Subcutaneous adipose tissue (tissue), 4 donors: ENCODE measurements around the gene PLXNA4. TPM values are rescaled to one million over a fixed set of nuclear protein-coding genes. Genes with fewer than 3 reads are reported as not detected.

Source experiments
- CTCF ChIP-seq: fragments of 450-650 bp; IDR thresholded peaks from one replicate; pipeline ENCODE4 v1.5.1; 2016; ENCODE audit warnings: low read depth, mild to moderate bottlenecking, control low read depth, antibody characterized with exemption, moderate library complexity
- total RNA-seq, 4 donors: library from RNA; depleted of rRNA; stranded (reverse); fragments of >200 nt; gene quantifications; one replicate each; pipeline ENCODE4 v1.1.0, GENCODE V29; 2016

The PLXNA4 gene
- total RNA-seq, 4 donors from 2014 or later = 30.2 to 112 (median 54.6) TPM

GRCh38 chr7:132154248-132154647, 422.0 kb downstream of the PLXNA4 start:
- no peak for TF ChIP-seq CTCF

- no peak for TF ChIP-seq CTCF
These were observed 424.0 kb downstream of the PLXNA4 start for GRCh38 chr7:132152131-132152889.

- no peak for TF ChIP-seq CTCF
These were observed 425.6 kb downstream of the PLXNA4 start for GRCh38 chr7:132150711-132151110.

GRCh38 chr7:132149436-132150304, 426.6 kb downstream of the PLXNA4 start:
- no peak for TF ChIP-seq CTCF

GRCh38 chr7:132148876-132149275, 427.4 kb downstream of the PLXNA4 start:
- TF ChIP-seq CTCF = no peak

GRCh38 chr7:132145466-132145865, 430.8 kb downstream of the PLXNA4 start:
- no peak for TF ChIP-seq CTCF

- no peak for TF ChIP-seq CTCF
These were observed 431.2 kb downstream of the PLXNA4 start for GRCh38 chr7:132145063-132145462.
